ENCODE data around the gene SP100.
A peak's percentile ranks its signal among the peaks of the same experiment; 100 is the strongest.

SP100 gene

DNA sequence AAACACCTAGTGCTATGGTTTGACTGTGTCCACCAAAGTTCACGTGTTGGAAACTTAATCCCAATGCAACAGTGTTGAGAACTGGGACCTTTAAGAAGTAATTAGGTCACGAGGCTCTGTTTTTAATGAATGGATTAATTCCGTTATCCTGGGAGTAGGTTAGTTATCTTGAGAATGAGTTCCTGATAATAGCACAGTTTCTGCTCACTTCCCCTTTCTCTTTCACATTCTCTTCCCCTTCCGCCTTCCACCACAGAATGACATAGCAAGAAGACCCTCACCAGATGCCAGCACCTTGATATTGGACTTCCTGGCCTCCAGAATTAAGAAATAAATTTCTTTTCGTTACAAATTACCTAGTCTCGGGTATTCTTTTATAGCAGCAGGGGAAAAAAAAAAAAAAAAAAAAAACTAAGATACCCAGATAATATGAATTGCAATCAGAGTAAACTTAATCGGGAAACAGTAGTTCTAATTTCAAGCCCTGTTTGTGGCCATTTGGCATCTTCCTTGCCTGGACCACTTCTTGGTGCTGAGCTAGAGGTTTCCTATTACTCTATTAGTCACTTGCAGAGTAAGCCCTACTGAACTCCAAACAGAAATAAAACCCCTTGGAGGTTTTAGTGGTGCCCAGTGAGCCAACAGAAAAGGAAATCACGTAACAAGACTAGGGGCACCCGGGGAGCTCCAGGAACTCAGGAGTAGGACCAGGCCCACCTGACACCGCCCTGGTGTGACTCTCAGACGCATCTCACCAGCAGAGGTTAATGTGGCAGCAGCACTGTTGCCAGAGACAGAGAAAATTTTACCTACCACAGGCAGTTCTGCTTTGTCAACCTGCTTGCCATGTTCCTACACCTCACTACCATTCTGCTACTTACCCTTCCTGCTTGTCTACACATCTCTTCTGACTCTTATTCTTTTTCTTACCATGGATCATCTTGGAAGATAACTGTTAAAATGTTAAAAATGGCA, 149.1 kb downstream of the SP100 start:
- peak; percentile 3 for DNase-seq

GRCh38 chr2:230569298-230569697, 153.3 kb downstream of the SP100 start:
- DNase-seq, result no peak

- no peak for DNase-seq
These were observed 155.0 kb downstream of the SP100 start for GRCh38 chr2:230570987-230571386.

GRCh38 chr2:230575642-230576324, 159.8 kb downstream of the SP100 start:
- no peak for DNase-seq

DNA sequence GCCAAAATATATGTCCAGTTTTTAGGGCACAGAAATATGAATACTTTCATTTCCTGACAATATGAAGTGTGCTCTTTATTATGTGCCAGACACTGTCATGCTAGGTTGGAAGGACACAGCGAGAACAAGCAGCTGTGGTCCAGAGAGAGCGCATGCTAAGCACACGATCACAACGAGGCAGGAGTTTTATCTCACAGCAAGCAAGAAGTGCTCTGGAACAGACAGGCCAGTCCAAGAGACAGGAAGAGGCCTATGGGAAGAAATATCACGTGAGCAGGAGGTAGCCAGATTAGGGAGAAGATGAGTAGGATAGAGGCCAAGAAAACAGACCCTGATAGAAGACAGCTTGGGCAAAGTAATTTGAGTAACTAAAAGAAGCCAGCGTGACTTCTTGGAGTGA, 161.1 kb downstream of the SP100 start:
- no peak for DNase-seq

DNA sequence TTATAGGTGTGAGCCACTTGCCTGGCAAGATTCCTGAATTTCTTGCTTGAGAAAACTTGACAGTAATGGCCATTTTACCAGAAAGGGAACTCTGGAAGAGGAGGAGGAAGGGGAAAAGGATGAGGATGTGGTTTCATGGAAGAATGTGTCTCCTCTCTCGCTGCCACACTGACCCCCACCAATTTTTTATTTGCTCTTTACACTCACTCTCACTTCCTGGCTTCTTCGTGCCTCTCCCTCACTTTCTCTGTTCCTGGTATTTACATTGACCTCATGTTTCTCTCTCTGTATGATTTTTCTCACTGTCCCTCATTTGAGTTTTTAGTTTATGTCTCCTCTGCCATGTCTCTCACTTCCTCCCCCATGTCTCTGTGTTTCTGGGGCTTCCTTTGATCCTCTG, 162.1 kb downstream of the SP100 start:
- DNase-seq, result no peak

- DNase-seq, result no peak
These were observed 166.9 kb downstream of the SP100 start for GRCh38 chr2:230582851-230583283.

DNA sequence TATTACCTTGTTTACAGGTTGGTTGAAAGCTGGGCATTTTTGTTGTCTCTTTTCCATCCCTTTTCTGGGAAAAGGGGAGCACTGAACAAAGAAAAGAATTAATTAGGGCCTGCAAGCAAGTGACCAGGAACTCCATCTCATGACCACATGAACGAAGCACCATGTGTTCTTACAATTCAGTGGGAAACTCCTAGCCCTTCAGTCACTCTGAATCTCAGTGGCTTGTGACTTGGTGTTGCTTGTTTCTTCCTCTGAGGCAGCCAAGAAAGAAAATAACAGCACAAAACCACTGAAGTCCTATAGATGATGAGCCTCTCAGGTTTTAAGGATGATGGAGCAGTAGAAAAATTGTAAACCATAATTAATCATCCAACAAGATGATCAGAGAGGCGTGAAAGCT, 167.6 kb downstream of the SP100 start:
- no peak for DNase-seq

GRCh38 chr2:230586328-230586982, 170.5 kb downstream of the SP100 start:
- no peak for DNase-seq

- no peak for DNase-seq
These were observed 173.0 kb downstream of the SP100 start for GRCh38 chr2:230589025-230589424.

DNA sequence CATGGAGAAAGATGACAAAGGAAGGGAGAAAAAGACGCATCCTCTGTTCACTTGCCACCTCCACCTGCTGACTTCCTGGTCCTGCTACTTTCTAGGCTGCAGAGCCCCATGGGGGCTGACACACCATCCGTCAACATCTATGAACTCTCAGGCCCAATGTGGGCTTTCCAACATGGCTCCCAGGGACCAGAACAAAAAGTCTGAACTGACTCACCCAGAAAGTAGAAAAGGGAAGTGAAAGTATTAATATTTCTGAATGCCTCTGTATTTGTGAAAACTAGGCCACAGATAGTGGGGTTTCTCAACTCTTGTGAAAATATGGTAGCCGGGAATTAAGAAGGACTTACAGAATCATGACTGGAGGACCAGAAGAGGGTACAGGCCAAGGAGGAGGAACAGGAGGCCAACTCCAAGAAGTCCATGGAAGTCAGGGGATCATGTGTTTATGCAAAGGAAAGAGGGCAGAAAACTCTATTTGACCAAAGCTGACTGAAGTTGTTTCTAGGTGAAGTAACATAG, 173.6 kb downstream of the SP100 start:
- no peak for DNase-seq

GRCh38 chr2:230590333-230590732, 174.3 kb downstream of the SP100 start:
- DNase-seq, result no peak

DNA sequence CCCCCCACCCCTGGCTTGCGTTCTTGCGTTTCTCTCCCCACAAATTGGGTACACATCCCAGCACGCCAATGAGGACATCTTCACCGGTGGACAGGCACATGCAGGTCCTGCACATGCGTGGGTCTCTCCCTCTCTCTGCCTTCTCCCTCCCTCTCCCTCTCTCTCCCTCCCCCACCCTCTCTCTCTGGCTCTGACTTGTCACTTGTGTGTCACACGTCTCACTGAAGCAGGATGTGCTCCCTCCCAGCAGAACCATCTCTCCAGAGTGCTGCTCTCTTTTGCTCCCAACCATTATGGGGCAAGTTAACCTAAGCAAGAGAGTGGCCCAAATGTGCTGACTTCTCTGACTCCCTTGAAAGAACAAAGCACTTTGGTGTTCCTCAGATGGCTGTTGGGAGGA, 175.8 kb downstream of the SP100 start:
- no peak for DNase-seq

GRCh38 chr2:230592775-230593174, 176.8 kb downstream of the SP100 start:
- no peak for DNase-seq
